Cerebellar nuclear complex (tissue), 1 donor: Measurements from ENCODE around the gene PLCL2.
"Not testable (repeated sequence)": the region's sequence is repeated elsewhere in the genome, so short reads cannot be mapped to it uniquely, and the experiment has no call there.

ENCODE experiments used
- DNase-seq, 2 experiments: peaks; one replicate each; lab custom pipeline; 2025; lab: John Stamatoyannopoulos, UW

Gene PLCL2

GRCh38 chr3:16961621-16962205 lies 77.0 kb downstream of the PLCL2 start:
- DNase-seq = no peak

- DNase-seq = no peak
Observed at GRCh38 chr3:16975083-16975482, 90.3 kb downstream of the PLCL2 start.

DNA sequence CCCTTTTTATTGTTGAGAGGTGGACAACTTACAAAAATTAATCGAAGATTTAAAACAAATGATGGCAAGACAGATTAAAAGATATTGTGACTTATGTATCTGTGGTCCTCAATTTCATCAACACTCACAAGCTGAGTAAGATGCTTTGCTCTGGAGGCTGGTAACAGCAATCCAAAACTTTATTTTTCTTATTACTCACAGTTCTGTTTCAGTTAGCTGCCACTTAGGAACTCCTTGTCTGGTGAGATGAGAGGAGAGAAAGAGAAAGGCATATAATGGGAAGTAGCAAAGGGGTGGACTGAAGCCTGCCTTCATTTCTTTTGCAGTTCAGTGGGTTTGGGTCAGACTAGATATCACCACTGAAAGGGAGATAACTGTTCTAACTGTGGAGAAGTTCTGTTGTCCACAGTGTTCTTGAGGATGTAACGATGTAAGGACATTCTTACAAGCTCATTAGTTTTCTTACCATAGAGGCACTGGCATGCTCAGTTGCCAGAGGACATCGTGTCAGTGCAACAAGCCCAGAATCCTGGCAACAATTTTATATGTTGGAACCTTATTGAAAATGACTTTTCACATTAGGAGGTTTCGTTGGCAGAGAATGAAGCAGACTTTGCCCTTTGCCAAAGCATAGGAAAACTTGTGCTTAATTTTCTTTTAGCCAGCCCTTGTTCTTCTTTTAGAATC lies 93.6 kb downstream of the PLCL2 start:
- peak in 1 of 2 experiments; percentile 19 for DNase-seq

DNA sequence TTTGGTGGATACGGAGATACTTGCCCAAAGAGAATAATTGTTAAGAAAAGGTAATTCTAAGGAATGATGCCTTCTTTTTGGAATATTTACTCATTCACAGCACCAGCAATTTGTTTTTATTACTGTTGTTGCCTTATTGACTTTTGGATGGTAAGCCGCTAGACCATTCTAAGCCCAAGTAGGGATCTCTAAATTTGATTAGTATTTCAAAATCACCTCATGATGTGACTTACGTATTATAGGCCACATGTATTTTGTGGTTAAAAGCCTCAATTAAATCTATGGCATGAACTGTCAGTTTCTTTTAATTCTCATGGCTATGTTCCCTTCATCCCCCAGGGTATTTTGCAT lies 94.1 kb downstream of the PLCL2 start:
- DNase-seq = no peak

GRCh38 chr3:16979769-16980515 lies 95.2 kb downstream of the PLCL2 start:
- DNase-seq = not testable (repeated sequence)

DNA sequence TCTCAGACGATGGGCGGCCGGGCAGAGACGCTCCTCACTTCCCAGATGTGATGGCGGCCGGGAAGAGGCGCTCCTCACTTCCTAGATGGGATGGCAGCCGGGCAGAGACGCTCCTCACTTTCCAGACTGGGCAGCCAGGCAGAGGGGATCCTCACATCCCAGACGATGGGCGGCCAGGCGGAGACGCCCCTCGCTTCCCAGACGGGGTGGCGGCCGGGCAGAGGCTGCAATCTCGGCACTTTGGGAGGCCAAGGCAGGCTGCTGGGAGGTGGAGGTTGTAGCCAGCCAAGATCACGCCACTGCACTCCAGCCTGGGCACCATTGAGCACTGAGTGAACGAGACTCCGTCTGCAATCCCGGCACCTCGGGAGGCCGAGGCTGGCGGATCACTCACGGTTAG lies 95.8 kb downstream of the PLCL2 start:
- DNase-seq = not testable (repeated sequence)

- no peak for DNase-seq
Observed at GRCh38 chr3:16982460-16982859, 97.7 kb downstream of the PLCL2 start.

DNA sequence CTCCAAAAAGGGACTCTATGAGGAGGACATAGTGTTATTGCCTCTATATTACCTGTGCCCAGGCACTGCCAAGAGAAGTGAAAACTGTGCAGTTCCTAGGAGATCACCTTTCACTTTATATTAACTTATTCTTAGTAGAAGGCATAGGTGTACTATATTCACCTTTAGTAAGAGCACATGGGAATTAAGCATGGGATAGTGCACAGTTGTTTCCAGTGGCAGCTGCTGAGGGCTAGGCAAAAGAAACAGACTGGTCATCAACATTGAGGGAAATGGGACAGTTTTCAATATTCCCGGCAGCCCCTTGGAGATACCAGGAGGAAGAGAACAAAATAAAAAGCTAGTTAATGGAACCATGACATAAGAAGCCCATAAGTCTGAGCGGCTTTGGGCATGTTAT lies 100.9 kb downstream of the PLCL2 start:
- DNase-seq = no peak

DNA sequence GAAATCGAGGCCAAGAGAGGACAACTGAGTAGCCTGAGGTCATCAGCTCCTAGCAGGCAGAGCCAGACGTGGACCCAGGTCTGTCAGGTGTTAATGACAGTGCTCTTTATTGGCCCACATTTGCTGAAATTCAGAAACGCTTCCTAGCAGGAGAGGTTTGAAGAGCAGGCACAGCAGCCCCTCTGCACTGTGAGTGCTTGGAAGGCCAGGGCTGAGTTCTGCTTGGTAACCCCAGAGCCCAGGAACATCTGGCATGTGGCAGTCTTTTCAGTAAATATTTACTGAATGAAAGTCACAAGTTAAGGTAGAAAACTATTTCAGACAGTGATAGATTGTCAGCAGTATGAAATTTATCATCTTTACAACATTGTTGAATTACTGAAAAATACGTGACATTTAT lies 102.4 kb downstream of the PLCL2 start:
- DNase-seq = no peak

DNA sequence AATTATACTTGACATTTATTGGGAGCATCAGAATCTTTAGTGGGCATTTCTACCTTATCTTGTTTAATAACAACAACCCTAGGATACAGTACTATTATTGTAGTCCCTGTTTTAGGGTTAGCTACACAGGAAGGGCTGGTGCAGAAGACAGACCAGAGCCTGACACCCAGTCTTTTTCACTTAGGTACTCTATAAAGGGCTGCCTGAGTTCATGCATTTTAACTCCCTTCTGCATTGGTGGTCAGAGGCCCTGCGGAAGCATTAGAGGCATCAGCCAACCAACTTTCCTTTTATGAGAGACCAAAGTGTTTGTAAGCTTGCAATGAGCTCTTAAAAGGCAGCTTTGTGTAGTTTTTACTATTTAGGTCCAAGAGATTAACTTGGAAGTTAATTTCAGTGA lies 105.4 kb downstream of the PLCL2 start:
- DNase-seq = no peak

DNA sequence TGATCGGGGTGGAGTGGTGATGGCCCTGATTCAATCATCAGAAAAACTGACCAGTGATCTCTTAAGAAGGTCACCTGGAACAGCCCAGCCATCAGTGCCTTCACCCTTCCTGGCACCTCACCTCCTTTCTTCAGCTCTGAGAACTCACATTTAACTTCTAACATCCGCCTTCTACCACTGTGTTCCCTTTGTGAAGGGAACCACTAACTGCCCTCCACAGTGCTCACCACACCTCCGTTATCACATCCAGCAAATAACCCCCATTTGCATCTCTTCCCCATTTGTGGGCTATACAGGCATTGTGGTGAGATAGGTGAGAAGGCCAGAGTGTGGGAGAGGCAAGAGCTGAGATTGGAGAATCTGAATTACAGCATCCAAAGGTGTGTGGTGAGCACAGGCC lies 107.4 kb downstream of the PLCL2 start:
- no peak for DNase-seq

- DNase-seq = no peak
Observed at GRCh38 chr3:16993227-16993626, 108.5 kb downstream of the PLCL2 start.

DNA sequence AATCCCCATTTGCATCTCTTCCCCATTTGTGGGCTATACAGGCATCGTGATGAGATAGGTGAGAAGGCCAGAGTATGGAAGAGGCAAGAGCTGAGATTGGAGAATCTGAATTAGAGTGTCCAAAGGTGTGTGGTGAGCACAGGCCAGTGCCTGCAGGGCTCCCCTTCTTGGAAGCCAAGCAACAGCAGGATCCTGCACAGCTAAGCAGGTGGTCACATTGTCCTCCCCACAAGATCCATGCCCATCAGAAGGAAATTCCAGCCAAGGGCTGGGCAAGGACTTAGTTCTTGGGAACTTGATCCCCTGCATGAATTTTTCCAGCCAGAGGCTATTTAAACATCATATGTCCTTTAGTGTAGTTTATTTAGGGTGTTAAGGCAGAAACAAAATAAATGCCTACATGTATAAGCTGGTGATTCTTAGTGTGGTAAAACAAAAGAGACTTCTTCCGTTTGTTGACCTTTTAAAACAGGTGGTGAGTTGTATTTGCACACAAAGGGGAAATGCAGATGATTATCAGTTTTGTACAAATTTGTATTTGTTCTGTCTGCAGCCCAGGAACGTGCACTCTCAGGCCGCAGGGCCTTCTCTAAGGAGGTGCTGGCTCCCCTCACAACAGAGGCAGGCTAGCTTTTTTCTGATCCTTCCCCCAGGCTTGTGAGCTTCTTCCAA lies 110.2 kb downstream of the PLCL2 start:
- DNase-seq = no peak

DNA sequence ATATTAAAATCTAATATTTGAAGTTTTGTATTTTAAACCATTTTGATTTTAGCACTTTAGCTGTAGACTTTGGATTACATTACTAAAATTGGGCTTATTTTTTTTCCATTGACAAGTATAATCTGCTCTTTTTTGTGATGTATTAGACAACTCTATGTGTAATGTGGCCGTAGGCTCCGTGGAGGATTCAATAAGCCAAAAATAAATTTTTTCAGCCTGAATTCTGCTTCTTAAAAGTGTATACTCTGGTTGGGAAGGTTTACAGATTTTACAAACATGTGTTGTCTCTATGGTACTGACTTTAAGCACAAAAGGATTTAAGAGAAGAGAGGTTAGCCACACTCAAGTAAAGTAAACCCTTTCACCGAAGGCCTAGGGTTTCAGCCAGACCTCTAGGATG lies 110.8 kb downstream of the PLCL2 start:
- no peak for DNase-seq

GRCh38 chr3:16998236-16998923 lies 113.6 kb downstream of the PLCL2 start:
- no peak for DNase-seq

DNA sequence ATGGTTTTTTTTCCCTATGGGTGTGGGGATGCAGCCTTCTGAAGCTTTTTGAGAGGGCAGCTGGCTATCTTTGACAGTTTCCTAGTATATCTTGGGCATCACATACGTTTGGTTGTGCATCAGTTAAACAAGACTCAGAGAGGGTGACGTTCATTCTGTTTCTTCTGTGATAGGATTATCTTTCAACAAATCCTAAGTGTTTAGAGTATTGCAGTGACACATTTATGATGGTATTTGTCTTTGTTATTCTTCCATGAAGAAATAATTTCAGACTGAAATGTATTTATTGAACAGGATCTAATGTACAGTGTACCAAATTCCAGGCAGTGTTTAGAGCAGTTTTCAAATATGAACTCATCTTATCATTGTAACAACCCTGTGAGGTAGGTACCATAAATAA lies 114.4 kb downstream of the PLCL2 start:
- DNase-seq = no peak

DNA sequence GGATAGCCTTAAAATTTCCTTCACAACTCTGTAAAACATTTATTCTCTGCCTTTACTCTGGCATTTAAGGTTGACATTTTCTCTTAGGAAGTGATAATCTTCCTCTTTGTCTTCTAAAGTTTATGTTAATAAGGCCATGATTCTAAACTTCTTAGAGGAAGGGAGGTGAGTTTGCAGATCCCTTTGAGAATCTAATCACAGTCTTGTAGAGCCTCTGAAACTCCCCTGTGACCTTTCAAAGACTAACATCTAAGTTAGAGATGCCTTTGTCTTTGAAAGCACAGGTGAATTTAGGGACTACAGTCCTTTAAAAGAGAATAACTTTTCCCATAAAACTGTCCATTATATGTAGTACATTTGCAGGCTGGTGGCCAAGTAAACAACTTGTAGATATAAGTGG lies 115.1 kb downstream of the PLCL2 start:
- no peak for DNase-seq

GRCh38 chr3:17003457-17003856 lies 118.7 kb downstream of the PLCL2 start:
- DNase-seq = no peak

DNA sequence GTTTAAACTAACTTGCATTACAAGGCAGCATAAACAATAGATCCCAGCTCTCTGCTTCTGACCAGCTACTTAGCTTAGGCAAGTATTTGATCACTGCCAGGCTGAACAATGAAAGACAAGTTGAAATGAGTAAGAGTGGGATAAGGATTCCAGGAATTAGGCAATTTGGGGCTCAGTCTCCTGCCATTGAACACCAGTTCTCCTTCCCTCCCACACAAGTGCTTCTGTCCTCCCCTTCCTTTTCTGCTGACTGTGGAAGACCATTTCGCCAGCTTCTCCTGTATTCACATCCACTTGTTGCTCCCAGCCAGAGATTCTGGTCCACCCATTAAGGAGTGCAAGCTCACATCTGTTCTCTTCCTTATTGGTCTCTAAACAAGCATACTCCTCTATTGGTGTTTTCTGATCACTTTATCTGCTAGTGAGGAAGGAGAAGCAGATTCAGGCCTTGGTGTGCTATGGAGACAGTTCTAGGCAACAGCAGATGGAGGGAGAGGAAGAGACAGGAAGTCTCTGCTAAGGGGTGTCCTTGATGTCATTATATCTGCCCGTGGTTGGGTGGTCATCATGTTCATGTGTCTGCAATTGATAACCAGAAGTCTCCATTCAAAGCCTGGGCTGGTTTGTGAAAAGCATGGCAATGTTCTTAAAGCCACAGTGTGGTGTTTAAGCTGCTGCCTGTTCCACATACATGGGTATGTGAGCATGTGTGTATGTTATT lies 121.5 kb downstream of the PLCL2 start:
- no peak for DNase-seq

GRCh38 chr3:17007284-17007683 lies 122.5 kb downstream of the PLCL2 start:
- no peak for DNase-seq

DNA sequence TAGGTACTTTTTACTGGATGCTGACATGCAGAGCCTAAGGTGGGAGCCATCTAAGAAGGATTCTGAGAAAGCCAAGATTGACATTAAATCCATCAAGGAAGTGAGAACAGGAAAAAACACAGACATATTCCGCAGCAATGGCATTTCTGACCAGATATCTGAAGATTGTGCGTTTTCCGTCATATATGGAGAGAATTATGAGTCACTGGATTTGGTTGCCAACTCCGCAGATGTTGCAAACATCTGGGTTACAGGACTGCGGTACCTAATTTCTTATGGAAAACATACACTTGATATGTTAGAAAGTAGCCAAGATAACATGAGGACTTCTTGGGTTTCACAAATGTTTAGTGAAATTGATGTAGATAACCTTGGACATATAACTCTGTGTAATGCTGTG lies 125.1 kb downstream of the PLCL2 start:
- no peak for DNase-seq
